Stimulated activated CD8-positive, alpha-beta memory T cell treated with anti-CD3 and anti-CD28 coated beads, Interleukin-15, amount 100 ng/mL, for 24 hours (primary cell): ENCODE results near the gene TMEM37.

Experiments used
- DNase-seq: peaks from one replicate; pipeline ENCODE4 v3.0.0-alpha.2; 2020; ENCODE audit warnings: low read depth

Gene TMEM37

DNA sequence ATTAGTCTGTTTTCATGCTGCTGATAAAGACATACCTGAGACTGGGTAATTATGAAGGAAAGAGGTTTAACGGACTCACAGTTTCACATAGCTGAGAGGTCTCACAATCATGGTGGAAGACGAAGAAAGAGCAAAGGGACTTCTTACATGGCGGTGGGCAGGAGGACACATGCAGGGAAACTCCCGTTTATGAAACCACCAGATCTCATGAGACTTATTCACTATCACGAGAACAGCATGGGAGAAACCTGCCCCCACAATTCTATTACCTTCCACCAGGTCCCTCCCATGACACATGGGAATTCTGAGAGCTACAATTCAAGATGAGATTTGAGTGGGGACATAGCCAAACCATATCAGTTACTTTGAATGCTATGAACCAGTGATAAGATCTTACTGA lies 48.5 kb downstream of the TMEM37 start:
- DNase-seq = no peak

DNA sequence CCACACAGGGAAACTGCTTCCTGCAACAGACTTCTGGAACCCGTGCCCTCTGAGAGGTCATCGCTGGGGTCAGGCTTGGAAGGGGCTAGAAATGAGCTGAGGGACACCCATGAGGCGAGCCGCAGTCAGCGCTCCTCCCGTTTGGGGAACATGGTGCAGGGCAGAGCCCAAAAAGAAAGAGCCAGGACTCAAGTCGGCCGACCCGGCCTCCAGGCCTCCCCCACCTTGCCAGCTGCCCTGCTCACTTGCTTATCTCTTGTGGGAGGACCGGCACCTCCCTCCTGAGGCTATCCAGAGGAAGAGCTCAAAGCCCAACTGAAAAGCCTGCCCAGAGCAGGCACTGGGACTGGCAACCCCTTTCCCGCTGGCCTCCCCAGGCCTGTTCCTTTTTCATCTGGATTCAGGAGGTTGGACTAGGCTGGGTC lies 49.1 kb downstream of the TMEM37 start:
- no peak for DNase-seq

DNA sequence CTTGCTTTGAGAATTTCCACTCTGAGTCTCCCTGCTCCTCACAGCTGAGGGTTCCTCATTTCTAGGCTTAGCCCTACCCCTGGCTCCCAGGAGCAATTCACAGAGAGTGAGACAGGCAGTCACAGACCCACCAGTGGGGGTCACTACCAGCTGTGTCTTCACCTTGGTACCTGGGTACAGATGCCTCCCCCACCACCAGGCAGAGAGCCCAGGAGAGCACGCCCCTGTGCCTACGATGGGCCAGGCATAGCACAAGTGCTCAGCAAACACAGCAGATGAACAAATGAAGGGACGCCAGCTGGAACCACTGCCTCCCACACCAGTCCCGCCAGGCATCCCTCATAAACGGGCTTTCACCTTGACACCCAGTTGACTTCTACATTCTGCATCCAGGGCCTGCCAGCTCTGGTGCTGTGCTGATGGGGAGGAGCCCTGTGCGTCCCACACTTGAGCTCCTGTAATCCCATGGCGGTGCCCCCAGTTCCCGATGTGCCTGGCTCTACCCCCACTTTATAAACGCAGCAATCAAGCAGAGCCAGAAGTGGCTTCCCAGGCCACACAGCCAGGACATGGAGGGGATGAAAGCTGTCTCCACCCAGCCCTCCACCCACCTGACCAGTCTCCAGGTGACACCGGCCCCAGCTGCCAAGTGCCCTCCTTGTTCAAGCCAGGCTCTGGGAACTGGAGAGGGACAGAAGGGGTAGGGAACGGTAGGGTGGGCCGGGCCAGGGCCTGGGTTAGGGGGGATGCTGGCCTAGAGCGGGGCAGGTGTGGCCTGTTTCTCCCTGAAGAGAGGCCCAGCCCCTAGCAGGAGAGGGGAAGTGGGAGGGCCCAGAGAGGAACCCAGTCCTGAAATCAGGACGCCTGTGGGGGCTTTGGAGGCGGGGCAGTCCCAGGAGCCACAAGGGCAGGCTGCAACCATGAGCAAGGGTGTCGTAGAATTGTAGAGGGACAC lies 50.1 kb downstream of the TMEM37 start:
- DNase-seq = no peak

DNA sequence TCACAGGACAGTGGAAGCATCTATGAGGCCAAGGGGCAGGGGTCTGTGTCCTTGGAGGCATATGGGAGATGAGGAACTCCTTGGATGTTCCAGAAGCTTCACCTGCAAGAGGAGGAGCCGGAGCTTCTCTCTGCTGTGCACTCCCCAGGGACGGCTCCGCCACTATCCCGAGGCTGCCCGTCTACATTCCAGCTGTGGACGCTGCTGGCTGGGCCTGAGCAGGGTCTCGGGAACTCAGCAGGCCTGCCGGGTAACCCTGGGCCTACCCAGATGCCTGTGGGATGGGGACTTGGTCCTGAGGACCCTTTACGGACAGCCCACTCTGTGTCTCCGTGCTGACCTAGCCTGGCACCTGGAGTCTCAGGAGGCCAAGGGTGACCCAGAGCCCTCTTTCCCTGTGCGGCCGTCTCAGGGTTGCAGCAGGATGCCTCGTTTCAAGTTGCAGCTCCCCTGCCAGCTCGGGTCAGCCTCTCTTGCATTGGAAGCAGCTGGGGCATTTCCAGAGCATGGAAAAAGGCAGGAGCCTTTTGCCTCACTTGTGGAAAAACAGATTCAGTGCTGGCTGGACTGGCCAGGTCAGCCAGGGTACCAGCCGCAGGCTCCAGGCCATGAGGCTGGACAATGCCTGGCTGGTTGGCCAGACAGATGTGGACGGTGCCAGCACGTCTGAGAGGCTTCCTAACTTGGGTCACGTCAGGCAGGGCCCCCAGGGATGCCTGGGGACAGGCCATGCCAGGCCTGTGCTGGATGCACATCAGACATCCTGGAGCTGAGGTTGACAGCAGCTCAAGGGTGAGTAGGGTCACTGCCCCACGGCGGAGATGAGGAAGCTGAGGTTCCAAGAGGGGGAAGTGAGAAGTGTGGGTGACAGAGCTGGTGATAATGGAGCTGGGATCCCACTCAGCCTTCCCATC lies 51.1 kb downstream of the TMEM37 start:
- no peak for DNase-seq

DNA sequence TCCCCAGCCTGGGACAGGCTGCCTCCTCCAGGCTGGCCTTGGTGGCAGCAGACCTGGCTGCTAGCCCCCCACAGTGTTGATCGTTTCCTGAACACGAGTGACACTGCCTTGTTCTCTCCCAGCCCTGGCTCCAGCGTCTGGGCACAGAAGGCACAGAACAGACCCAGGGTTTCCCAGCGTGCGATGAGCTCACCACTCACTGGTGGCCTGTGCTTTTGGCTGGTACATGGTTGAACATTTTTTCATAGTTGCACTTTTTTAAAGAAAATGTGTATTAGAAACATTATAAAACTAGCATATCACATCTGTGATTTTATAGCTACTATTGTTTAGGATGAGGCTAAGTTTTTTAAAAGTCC lies 51.7 kb downstream of the TMEM37 start:
- DNase-seq = no peak

DNA sequence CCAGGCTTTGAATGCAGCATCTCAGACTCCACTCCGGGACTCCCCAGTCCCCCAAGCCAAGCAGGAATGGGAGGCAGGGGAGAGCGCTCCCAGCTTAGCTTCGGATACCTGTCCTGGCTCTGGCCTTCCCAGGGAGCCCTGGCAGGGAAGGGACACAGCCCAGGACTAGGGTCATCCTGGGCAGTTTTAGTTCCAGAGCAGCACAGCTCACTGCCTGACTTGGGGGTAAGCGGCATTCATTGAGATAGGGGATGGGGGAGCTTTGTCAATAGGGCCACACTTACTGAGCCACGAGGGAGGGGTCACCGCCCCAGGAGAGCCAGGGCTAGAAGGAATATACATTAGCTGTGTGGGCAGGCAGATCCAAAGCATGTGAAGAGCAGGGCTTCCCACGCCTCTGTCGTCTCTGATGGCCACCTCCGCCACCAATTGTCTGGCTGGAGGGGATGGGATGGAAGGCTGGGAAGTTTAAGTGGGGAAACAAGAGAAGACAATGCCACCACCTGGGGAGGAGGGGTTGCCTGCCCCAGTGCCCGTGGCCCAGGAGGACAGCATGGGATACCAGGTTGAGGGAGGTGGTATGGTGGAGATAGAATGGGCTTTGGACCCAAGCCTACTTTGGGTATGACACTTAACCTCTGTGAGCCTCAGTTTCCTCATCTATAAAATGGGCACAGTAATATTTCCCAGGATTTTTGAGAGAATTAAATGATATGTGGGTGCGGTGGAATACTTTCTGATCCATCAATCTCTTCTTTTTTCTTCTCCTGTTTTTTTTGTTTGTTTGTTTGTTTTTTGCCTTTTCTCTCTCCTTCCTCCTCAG lies 52.5 kb downstream of the TMEM37 start:
- DNase-seq = no peak

DNA sequence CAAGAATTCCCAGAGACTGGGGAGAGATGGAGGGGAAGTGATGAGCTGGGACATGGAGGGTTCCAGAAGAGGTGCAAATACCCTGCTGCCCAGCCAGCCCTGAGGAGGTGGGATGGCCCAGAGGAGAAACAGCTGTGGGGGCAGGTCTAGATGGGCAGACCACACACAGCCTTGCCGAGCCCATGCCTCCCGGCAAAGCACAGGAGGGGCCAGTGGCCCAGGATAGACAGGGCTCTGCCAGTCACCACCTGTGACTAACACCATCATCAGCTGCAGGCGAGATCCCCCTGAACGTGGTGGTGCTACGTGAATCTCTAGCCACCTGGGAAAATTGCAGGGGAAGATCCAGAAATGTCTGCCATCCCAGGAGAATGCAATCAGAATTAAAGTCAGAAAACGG lies 53.2 kb downstream of the TMEM37 start:
- no peak for DNase-seq

DNA sequence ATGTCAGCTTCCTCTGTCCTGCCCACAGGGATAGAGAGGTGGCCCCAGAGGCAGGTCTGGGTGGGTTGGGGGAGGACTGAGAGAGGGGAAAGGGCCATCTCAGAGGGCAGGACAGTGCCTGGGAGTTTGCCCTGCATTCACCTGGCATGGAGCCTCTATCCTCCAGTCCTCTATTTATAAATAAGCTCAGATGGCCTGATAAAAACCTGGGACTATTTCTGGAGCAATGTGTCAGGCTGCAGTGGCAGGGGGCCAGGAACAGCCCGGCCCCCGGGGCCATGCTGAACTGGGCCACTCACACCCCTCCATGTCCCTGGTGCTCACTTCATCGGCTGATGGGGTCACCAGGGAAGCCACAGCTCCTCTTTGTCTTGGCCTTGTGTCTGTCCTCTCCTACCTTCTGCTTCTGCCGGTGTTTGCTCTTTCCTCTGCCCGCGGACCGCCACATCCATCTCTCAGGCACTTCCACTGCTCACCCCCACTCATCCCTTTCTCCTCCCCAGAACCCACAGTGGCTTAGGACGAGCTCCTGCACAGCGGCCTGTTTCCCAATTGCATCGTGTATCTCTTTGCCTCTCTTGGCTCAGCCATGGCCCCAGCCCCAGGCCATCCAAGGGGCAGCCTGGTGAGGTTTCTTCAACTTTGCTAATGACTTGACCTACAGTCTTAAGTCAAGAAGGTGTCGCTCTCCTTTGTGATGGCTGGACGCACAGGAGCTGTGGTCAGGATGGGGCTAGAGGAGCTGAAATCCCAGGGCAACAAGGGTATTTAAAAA lies 53.9 kb downstream of the TMEM37 start:
- no peak for DNase-seq

DNA sequence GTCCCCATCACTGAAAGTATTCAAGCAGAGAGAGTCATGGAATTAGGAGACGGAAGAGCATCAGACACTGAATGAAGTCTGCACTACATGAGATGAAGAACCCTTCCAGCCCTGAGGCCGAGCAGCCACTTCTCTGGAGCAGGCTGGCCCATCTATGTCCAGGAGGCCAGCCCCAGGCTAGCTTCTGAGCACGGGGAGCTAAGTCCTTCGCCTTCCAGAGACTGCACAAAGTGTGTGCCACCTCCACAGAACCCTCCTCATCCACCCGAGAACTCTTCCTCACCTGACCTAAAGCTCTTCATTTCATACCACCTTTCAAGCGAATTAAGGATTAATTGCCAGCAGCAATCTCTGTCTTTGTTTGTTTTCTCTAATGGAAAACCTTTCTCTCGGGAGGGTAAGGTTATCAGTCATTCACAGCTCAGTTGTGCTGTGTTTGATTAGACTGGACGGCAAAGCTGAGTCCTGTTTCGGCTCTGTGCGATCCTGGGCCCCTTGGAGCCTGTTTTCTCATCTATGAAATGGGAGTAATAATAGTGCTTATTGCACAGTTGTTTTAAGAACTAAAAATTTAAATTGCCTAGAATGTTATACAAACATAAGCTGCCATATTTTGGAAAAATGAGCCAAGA lies 54.7 kb downstream of the TMEM37 start:
- DNase-seq = no peak

DNA sequence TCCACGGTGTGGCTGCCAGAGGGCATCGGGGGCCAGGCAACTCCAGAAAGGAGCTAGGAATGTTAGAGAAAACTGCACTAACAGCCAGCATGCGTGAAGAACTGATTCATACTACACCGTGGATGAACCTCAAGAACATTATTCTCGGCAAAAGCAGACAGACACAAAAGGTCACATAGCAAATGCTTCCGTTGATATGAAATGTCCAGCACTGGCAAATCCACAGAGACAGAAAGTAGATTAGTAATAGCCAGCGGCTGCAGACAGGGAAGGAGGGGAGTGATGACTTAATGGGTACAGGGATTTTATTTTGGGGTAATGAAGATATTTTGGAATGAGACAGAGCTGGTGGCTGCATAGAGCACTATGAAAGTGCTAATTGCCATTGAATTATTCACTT lies 55.2 kb downstream of the TMEM37 start:
- DNase-seq = no peak

DNA sequence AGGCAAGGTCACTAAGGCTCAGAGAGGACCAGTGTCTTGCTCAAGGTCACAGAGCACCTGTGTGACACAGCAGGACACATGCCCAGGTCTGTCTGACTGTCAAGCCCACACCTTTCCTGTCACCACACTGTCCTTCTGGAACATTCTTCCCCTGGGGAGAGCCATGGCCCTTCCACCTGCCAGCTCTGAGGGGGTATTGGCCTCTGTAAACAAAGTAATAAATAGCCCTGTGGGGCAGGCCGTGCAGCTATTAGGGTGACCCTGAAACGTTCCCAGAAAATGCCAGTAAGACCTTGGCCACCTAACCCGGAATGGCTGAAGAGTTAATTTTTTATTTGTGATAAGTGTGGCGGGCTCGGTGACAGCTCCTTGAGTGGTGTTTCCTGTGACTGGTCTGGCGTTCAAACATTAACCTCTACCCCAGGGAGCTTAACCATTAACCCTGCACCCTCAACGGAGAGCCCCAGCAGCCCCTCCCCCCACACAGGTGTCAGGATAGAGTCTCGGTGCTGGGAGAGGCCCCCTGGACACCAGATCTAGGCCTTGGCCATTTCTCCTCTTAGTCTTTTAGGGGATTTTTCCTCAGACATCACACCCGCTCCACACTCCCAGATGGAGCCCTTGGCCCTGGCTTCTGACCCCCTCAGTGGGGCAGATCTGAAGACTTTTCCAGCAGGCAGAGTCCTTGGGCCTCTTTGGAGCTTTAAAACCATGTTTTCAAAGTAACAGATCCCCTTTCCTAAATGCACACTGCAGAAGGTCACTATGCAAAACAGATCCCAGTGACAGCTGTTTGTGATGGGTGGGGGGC lies 56.0 kb downstream of the TMEM37 start:
- no peak for DNase-seq
